GM06990 (cell line): Measurements from ENCODE around the gene PRR23E.

Experiments used
- DNase-seq: peaks from one replicate; pipeline ENCODE4 v3.0.0-alpha.2; 2011; ENCODE audit not compliant: insufficient read length; ENCODE audit errors: extremely low read depth
- H3K27me3 ChIP-seq: replicated peaks from 2 replicates; pipeline ENCODE4 v1.6.0; 2011; ENCODE audit warnings: low read length; ENCODE audit not compliant: control insufficient read depth, insufficient read depth
- H3K36me3 ChIP-seq: 2 replicates; pipeline ENCODE4 v1.5.1; 2011; ENCODE audit warnings: low read length; ENCODE audit not compliant: control insufficient read depth, insufficient read depth
- H3K4me3 ChIP-seq: replicated peaks from 2 replicates; pipeline ENCODE4 v1.5.1; 2011; ENCODE audit warnings: low read depth, mild to moderate bottlenecking, control low read depth, low read length
- CTCF ChIP-seq: IDR thresholded peaks from 2 replicates; pipeline ENCODE4 v1.5.1; 2011; ENCODE audit warnings: low read length, control low read depth, mild to moderate bottlenecking, inconsistent platforms; ENCODE audit not compliant: insufficient read depth, poor library complexity, severe bottlenecking

PRR23E gene

DNA sequence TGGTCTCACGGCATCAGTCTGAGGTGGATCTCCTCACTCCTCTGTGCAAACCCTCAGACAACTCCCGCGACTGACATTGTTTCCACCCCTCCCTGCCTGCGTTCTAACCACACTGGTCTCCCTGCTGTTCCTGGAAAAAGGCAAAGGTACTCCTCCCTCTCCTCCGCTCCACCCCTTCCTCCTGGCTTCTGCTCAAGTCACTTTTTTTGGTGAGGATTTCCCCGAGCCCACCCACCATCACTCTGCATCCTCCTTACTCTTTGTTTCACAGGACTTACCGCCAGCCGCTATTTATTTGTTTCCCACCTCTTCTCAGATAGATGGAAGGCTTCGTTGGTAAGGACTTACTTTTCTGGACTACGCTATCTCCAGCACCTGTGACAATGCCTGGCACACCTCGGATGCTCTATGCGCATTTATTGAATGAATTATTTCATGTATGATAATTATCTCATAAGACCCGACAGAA, 25.6 kb downstream of the PRR23E start:
- peak overlapping the region; percentile 49 for H3K4me3 ChIP-seq
- DNase-seq, result no peak
- TF ChIP-seq CTCF, result no peak

DNA sequence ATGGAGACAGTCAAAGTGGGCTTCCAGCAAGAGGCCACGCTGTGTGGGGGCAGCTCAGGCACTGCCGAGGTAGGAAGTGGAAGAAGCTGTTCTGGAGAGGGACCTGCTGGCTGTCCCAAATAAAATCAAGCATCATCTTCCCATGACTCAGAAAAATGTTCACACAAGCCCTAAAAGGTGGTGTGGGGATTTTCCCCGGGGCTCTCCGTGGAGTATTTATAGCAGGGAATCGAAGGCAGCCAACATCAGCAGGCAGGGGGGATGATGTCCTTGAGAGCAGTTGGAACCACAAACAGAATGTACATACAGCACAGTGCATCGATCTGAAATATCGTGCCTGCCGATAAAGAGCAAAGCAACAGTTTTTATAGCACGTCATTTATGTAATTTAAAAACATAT, 27.6 kb downstream of the PRR23E start:
- peak; percentile 47 for DNase-seq
- Histone ChIP-seq H3K4me3 (no peak overlapping the region), H3K27me3 (no peaks in the 10 kb centered on the region), H3K36me3 (no peaks in the 10 kb centered on the region; the same call in 1 of the 2 replicates)
- no peak for TF ChIP-seq CTCF

More for the DNA sequence above, 25.6 kb downstream of the PRR23E start:
- H3K27me3 ChIP-seq, result no peaks in the 10 kb centered on the region
- H3K36me3 ChIP-seq, result no peaks in the 10 kb centered on the region; the same call in 1 of the 2 replicates

GRCh38 chr3:127221037-127221436, 28.1 kb downstream of the PRR23E start:
- no peak overlapping the region for H3K4me3 ChIP-seq
- H3K27me3 ChIP-seq, result no peaks in the 10 kb centered on the region
- TF ChIP-seq CTCF, result no peak
- H3K36me3 ChIP-seq, result no peaks in the 10 kb centered on the region; the same call in 1 of the 2 replicates
- no peak for DNase-seq

DNA sequence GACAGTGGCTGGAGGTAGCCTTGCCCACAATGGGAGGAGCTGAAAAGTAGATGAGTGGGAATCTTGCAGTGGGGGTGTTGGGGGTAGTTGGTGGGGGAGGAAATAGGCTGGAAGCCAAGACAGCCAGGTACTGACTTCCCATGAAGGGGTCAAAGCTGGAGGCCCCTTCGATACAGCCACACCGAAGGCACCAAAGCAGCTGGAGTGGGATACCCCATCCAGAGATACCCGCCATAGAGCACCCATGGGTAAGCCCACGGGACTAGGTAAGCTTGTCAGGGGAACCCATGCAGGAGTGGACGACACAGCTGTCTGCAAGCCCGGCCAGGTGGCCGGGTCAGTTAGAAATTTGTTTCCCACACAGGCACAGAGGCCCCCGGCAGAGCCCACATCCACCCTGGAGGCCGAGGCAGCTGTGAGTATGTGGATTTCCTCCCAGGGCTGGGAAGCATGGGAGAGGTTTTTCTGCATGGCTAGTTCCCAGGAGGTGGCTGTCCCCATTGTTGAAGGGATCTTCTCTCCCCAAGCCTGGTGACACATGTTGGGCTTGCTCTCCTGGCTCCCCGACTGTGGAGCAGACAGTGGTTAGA, 28.6 kb downstream of the PRR23E start:
- TF ChIP-seq CTCF, result no peak
- Histone ChIP-seq H3K4me3 (no peak overlapping the region), H3K36me3 (no peaks in the 10 kb centered on the region; the same call in 1 of the 2 replicates), H3K27me3 (no peaks in the 10 kb centered on the region)
- no peak for DNase-seq

DNA sequence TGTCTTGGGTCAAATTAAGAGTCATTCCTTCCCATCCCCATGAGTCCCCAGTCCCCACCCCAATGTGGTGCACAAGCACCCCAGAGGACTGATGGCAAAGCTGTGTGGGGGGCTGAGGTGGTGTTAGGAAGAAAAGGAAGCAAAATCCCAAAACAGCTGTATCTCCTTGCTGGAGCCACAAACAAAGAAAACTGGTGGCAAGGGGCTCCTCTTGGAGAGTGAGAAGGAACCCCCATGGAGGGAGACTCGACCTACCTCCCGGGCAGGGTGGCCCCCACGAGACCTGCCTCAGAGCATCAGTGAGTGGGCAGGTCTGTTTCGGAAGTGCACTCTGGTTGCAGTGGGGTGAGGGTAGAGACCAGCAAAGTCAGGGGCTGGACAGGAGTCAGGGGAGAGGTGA, 29.2 kb downstream of the PRR23E start:
- no peak for TF ChIP-seq CTCF
- no peak for DNase-seq

More for the DNA sequence above, 29.2 kb downstream of the PRR23E start:
- no peaks in the 10 kb centered on the region; the same call in 1 of the 2 replicates for H3K36me3 ChIP-seq
- no peak overlapping the region for H3K4me3 ChIP-seq
- no peaks in the 10 kb centered on the region for H3K27me3 ChIP-seq
